CD1c-positive myeloid dendritic cell (primary cell): Measurements from ENCODE around the gene GUCY1B1.

Experiments used
- DNase-seq: peaks from one replicate; pipeline ENCODE4 v3.0.0-alpha.2; 2016; ENCODE audit errors: extremely low spot score

The GUCY1B1 gene

DNA sequence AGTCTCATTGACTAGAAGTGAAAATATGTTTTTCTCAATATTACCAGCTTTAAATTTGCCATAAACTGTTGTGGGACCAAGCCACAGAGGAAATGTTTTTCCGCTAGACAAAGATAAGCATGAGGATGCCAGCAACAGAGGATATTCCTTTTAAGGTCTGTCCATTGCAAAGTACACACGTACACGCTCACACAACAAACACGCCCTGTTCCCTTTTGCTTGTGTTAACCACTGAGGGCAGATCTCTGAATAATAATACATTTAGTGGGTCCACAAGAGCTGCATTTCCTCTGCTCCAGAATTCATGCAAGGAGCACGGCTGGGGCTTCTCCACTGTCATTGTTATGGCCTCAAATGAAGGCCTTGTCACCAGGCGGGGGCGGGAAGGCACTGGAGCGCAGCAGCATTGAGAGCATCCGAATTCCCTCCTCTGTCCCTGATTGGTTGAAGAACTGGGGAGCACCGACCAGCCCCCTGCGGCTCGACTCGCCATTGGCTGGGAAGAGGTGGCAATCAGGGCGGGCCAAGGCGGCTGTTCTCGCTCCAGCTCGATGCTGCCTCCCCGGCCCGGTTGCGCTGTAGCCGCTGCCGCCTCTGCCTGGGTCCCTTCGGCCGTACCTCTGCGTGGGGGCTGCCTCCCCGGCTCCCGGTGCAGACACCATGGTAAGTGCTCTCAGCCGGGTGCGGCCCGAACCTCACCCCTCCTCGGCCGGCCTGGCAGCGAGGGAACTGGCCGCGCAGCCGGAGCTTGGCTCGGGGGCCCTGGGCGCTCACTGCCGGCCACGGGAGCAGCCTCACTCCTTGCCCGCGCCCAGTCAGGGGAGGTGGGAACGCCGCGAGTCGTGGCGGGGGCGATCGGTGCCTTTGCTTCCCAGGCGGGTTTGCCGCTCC lies at the start of gene GUCY1B1:
GUCY1B1 (plus strand) TSS at position 541 of the 891 bp plus-strand sequence; CDS start at position 661, 120 bp downstream.
- DNase-seq: peak; percentile 90

DNA sequence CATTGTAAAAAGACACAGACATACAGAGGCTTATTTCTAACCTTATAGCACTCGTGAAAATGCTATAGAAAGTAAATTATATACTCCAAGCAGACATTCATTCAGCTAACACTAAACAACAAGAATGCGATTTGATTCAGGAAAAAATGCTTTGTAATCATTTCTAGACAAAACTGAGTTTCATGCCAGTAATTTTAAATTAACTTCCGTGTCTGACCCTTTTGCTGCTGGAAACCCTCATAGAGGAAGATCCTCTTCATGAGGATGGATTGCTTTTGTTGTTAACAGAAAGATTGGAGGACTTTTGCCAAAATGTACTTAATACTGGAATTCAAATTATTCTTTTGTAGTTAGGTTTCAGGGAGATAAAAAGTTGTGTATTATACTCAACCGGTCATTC lies 48.9 kb upstream of the GUCY1B1 start:
- DNase-seq: no peak

DNA sequence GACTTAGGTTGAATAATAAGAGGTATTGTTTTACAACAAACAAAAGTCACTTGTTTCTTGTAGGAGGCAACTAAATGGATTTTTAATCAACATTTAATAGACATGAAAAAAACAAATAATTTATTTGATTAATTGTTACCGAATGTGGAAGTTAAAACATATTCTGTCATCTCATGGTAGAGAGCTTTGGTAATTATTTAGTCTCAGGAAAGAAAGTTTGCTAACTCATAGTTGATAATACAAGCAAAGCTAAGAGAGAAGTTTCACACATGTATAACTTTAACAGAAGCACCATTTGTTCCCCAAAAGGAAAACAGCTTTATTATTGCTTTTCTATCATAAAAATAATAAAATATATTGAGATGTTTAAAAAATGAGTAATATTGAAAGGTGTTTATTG lies 47.3 kb upstream of the GUCY1B1 start:
- no peak for DNase-seq

DNA sequence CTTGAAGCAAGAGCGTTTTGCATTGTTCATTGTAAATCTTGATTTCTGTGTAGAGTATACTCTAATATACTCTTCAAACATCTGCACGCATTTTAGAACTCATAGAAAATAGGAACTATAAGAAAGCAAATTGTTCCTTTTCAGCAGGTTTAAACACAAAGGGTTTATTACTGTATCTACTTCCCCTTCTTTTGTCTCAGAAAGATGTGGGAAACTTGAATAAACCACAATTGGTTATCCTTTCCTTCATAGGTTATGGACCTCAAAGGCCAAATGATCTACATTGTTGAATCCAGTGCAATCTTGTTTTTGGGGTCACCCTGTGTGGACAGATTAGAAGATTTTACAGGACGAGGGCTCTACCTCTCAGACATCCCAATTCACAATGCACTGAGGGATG lies 46.0 kb upstream of the GUCY1B1 start:
- DNase-seq: peak; percentile 16

DNA sequence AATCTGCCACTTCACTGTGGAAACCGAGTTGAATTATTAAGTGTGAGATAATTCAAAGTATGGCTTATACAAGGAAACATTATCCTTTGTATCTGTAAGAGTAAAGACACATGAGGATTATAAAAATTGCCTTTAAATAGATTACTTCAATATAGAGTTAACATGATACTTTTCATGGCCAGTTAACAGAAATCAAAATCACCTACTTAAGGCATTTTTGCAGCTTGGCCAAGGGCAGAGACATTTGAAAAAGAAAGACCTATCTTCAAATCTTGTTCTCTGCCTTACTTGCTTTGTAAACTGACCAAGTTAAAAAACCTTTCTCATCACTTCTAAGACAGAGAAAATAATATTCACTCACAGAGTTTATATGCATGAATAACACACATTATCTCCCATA lies 44.9 kb upstream of the GUCY1B1 start:
- DNase-seq: no peak

DNA sequence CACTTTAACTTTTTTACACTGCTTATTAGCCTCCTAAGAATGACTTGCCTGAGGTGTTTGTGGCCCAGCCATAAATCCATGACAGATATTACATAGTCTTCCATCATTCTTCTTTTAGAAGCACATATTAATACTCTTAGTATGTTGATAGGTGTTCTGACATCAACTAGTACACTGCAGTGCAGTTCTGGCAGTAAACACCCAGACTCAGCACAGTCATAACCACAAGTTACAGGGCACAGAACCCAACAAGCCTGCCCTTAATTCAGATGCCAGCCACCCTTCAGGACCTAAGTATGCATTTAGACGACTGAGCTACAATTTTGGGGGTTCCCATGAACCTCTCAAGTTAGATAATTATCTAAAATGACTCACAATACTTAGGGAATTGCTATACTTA lies 36.5 kb upstream of the GUCY1B1 start:
- no peak for DNase-seq

DNA sequence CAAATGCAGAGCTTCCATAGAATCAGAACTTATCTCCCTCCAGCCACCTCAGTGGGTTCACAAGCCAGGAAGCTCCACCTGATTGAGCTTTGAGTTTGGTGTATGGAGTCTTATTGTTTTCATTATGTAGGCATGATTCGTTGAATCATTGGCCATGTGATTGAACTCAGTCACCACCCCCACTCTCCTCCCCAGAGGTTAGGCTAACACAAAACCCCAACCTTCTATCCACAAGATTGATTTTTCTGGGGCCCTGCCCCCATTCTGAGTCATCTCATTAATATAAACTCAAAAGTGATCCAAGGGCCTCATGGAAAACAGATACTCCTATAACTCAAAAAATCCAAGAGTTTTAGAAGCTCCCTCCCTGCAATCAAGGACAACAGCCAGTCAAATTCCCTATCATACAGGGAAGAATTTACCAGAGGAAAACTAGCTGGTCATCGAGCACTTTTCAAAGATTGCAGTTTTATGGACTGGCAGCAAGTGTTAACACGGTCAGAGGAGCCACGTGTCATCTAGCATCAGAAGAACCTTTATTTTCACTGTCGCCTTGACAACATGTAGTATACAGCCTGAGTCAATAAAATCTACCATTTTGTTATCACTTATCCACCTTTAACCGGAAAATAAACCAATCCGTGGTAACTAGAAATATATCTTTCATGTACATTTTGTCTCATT lies 35.9 kb upstream of the GUCY1B1 start:
- DNase-seq: no peak

DNA sequence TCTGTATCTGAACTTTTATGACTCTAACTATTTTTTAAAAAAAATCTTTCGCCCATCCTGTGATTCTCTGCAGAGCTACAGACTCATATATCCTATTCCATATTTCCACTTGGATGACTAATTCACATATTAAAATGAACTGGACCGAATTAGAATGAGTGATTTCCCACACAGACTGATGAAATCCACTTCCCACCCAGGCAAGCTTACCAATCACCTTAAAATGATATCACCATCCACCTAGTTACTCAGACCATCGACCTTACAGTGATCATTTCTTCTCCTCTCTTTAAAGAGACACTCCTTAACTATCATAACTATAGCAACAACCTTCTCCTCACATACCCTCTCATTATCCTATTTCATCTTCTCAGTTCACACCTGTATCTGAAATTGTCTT lies 34.1 kb upstream of the GUCY1B1 start:
- no peak for DNase-seq

DNA sequence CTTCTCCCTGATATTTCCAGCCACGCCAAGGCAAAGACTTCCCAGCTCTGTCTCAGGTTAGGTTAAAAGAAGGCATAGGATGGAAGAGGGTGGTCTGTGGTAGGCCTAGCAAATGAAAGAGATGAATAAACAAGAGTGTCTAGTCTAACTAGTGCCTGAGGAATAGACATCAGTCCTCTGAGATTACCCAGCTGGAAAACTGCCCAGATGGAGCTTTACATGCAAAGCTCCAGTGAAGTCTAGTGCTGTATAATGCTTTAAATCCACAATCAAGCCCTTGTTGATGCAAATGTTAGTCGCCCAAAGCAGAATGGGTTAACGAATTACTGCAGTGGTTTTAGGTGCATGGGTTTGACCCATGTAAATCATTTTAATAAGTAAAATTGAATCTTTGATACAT lies 24.8 kb upstream of the GUCY1B1 start:
- no peak for DNase-seq

DNA sequence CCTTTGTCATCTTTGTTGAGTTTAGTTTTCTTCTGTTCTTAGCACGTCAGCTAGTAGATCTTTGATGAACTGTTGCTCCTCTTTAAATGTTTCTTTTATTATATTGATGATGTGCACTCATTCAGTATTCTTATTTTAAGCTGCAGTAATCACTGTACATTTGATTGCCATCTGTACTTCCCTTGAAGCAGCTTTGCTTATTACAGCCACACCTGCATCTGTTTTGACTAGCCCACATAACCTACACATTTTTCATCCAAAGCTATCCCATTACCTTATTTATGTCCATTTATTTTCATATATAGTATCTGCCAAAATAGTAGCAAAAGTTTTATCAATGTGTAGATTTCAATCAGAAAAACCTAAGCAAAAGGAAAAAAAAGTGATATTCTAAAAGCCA lies 23.9 kb upstream of the GUCY1B1 start:
- DNase-seq: no peak

DNA sequence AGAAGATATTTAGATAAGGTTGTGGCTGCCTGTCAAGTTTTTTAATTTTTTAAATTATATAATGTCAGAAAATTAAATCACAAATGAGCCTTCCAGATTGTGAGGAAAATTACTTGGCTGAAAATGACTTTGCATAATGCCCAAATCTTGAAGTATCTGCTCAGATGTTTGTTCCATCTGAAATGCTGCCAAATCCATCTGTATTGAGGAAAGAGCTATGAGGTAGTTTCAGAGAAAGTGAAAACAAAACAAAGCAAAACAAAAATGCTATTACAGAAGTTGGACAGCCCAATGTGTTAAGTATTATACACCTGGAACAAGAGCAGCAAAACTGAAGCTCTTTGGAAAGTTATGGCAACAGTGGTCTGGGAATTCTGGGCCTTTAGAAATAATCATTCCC lies 23.3 kb upstream of the GUCY1B1 start:
- DNase-seq: no peak

DNA sequence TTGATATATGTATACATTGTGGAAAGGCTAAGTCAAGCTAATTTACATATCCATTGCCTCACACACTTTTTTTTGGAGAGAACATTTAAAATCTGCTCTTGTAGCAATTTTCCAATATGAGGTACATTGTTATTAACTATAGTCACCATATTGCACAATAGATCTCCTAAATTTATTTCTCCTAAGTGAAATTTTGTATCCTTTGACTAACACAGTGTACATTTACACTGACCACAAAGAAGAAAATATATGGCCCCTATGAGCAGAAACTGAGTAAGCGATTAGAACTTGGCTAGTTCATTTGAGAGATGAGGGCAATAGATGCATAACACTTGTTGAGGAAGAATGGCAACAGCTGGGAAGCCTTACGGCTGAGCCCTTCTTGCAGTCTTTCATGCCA lies 20.3 kb upstream of the GUCY1B1 start:
- no peak for DNase-seq

DNA sequence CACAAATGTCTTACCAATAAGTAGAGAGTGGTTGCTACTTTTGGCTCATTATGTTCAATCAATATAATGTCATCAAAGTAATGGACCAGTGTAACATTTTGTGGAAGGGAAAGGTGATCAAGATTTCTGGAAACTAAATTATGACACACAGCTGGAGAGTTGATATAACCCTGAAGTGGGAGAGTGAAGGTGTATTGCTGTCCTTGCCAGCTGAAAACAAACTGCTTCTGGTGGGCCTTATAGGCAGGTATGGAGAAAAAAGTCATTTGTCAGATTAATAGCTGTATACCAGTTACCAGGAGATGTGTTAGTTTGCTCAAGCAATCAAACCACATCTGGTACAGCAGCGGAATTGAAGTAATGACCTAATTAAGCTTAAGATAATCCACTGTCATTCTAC lies 17.3 kb upstream of the GUCY1B1 start:
- no peak for DNase-seq

DNA sequence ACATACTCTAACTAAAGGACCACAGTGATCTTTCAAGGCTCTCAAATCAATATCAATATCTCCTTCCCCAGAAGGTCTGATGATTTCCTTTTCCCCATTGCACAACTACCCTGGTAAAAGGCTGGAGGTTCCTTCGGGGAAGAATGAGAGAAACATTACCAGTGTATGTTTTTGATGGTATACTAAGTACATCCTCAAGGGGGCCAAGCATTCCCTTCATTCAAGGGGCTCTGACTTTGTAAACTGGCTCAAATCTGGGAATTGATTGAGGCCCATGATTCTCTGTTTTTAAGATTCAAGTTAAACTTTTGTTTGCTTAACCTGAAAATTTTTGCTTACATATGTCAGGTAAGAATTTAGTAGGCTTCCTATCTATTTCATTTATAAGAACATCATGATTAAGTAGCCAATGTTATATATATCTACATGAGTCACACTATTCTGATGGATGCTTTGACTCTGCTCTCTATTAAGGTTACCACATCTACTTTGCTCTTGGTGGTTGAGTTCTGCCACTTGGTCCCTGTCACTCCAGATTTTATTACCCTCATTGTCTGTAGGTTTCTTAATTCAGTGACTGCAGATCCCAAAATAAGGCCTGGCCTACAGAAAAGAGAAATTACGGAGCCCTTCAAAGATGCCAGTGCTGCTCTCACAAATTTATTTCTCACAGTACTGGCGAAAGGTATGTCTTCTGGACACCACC lies 16.4 kb upstream of the GUCY1B1 start:
- DNase-seq: no peak

DNA sequence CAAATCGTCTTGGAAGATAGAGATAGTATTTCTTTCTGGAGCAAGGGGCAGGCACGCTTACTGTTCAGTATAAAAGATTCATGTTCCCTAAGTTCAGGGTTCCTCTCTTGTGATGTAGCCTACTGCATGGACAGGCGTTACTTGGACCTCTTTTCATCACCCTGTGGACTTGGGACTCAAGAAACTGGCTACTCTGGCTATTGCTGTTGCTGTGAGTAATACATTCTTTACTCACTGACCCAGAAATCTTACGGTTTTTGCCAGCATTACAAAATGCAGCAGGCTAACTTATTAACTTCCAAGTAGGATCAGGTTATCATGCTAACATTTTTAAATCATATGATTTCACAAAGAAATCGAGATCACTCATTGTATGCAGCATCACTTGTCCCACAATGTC lies 12.8 kb upstream of the GUCY1B1 start:
- DNase-seq: no peak

DNA sequence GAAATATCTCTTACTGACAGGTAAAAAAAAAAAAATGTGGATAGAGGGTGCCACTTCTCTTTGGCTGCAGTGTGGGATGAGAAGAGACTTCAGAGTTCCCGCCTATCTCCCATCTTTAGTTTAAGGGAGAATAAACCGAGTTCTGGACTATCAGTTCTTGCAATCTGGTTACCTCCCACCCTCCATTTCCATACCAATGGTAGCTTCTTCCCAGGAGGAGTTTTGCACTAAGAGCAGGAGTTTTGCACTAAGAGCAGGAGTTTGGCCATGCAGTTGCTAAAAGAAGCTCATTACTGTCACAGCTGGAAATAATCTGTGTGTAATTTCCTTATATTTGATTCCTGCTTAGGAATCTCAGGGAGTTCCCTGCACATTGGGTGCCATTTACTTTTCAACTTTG lies 10.8 kb upstream of the GUCY1B1 start:
- no peak for DNase-seq

DNA sequence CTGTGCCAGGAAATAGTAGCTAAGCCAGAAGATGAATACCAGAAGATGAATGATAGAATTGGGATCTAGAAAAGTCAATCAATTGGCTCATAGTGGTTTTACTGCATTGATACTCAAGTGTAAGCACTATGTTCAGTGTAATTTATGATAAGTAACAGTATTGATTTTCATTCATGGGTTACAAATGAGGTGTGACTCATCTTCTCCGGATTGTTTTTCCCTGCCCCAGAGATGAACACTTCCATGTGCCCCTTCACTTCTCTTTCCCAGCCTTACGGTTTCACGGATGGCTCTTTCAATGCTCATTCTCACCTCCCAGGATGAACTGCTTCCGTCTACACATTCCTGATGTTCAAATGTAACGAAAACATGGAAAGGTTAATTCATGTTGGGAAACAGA lies 9.8 kb upstream of the GUCY1B1 start:
- DNase-seq: no peak

DNA sequence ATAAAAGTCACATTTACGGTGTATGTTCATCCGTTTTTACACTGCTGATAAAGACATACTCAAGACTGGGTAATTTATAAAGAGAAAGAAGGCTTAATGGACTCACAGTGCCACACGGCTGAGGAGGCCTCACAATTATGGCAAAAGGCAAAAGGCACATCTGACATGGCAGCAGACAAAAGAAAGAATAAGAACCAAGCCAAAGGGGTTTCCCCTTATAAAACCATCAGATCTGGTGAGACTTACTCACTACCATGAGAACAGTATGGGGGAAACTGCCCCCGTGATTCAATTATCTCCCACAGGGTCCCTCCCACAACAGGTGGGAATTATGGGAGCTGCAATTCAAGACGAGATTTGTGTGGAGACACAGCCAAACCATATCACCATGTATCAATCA lies 7.3 kb upstream of the GUCY1B1 start:
- DNase-seq: no peak

DNA sequence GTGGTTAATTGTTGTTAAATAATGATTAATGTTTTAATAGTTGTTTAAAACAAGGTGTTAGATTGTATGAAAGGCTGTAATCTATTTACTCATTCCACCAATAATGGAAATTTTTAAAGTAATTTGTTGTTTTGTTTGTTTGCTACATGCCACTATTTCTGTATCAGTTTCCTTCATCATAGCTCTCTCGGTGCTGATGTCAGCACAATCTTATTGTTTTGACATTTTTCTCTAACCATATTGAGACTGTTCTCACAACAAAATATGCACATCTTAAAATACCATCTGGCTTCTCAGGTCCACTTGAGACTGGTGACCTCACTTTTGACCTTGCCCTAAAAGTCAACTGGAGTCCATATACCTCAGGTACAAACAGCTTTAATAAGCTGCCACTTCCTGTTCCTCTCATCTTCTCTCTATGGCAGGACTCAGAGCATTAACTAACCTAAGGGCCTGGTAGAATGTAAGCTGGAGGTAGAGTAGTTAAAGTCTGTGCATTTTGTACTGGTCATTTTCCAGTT lies 1.0 kb upstream of the GUCY1B1 start:
- DNase-seq: no peak

DNA sequence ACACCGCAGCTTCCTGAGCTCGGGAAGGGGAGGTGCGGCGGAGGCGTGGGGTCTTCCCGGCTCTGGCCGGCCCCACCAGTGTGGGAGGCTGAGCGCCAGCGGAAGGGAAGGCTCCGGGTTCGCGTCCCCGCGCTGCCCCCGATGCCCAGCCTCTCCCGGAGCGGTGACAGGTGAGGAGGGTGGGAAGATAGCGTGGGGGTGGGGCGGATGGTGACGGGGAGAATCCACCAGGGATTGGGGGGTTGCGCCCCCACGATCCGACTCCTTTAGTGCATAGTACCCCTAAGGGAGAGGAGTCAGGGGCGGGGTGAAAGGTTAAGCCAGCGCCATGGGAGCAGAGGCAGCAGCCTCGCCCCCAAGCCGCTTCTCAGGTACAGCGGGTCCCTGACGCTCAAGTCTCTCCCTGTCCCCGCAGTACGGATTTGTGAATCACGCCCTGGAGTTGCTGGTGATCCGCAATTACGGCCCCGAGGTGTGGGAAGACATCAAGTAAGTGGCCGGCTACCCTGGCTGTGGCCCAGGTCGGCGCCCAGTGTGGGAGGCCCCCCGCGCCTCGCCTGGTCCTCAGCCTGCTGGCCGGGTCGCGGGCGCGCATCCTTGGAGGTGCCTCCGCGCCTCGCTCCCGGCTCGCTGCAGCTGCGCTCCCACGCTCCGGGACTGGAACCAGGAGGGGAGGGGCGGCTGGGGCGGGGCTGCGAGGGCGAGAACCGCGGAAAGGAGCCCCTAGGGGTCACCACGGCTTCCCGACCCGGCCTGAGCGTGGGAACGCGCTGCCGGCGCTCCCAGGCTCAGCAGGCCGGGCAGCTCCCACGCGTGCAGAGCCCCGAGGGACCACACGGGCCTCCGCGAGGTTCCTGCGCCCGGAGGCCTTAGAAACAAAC lies 791 bp downstream of the GUCY1B1 start:
- DNase-seq: peak; percentile 21

DNA sequence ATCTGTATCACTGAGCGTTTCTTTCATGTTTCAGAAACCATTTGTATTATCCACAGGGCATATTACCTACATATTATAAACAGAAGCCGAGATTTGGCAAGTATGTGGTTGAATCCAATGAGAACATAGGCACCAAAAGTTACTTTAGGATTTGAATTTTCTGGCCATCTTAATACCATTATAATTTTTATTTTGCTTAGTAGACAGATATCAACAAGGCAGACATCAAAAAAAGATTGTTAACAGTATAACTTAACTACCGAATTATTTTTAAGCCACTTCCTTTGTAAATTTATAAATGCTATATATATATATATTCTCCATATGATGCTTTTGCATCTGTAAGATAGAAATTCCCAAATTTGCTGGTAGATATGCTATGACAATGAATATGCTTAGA lies 2.2 kb downstream of the GUCY1B1 start:
- DNase-seq: no peak
